D341Med (cell line): ENCODE data around the gene TBL1X.

Source experiments
- DNase-seq: peaks from one replicate; pipeline ENCODE4 v3.0.0; 2012; ENCODE audit warnings: low spot score

Gene TBL1X

GRCh38 chrX:9668537-9668936 lies 203.7 kb downstream of the TBL1X start:
- no peak for DNase-seq

GRCh38 chrX:9670136-9670814 lies 205.4 kb downstream of the TBL1X start:
- no peak for DNase-seq

GRCh38 chrX:9671998-9672397 lies 207.1 kb downstream of the TBL1X start:
- DNase-seq, result no peak

DNA sequence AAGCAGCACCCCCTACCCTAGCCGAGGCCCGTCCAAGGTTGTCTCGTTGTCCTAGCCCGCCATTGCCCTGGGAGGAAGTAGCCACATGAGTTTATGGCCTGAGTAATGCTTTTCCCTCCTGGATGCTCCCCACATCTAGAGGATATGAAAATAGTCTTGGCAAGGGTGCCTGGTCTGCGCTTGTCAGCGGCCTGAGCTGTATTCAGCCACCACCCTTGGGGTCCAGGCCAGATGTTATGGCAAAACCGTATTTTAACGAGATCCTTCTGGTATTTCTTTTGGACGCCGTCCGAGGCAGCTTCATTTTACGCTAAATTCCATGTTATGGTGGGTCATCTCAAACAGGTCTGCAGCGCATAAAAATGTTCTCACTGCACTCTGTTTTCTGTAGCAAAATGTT lies 211.4 kb downstream of the TBL1X start:
- DNase-seq, result no peak

DNA sequence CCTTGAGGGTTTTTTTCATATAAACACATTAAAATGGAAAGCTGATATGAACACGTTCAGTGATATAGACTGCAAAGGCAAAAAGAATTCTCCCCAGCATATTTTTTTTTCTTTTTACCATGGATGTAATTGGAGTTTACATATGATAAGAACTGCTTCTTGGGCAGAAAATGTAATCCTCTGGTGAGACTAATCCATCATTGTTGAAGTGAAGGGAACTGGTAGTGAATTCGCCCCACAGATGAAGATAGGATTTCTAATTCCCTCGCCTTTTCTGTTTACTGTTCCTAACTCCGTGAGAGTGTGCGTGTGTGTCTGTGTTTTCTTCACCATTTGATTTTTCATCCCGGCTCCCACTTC lies 211.9 kb downstream of the TBL1X start:
- DNase-seq, result no peak

DNA sequence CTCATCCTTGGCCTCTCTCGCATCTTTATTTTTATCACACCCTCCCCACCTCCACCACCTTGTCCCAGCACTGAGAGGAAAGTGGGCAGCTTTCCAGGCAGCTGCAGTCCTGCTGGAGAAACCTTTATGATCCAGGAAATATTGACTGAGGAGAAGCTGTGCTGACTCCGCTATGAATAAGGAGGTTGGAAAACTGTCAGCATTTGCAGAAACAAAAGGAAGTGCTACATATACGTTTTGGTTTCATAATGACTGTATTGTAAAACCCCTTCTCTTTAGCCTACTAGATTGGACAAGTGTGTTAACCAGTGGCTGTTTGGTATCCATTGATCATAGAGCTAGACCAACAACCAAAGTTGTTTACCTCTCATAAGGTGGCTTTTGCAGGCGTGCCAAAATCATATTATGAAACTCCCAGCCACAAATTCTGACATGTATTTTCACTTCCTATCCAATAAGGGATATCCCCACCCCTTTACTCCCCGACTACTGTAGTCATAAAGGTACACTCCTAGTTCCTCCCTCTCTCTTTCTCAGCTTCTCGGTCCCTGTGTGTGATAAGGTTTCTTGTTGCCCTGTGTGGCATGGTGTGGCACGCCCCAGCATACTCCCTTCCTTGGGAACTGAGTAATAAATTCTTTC lies 212.4 kb downstream of the TBL1X start:
- no peak for DNase-seq

DNA sequence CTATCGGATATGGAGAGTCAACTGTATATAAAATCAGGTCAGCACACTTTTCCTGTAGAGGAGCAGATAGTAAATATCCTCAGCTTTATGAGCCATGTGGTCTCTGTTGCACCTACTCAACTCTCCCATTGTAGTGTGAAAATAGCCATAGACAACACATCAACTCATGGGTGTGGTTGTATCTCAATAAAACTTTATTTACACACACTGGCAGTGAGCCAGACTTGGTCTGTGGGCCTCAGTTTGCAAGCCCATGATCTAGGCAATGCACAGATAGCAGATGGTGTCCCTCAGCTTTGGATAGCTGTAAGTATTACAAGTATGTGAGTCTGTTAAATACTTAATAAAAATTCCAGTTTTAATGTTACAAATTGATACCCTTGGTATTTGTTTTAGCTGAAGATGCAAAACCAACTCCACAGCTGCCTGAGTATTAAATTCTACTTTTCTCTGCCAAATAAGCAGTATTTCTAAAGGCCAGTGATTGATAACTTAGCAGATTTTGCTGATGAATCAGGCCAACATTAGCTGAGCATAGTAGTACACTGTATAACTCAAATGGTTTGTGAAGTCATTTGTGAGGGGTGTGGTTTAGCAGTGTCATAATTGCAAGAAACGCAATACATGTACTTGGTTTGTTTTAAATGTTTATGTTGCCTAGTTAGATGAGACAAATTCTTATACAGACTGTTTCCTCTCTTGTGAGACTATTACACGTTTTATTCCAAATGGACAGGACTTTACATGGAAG lies 213.5 kb downstream of the TBL1X start:
- no peak for DNase-seq

DNA sequence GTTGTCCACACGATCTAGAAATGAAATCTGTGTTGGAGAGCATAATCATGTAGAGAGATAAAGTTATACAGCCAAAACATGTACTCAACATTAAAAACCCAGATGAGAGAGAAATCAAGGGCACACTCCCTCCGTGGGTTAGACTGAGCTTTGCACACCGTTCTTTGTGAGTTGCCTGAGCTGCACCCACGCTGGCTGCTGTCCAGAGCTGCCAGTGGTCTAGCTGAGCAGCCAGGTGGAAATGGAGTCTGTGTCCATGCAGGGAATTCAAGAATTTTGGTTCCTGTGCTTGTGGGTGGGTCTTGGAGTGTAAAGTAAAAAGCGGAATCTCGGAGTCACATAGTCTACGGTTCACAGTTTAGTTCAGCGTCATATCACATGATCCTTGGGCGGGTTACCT lies 216.2 kb downstream of the TBL1X start:
- DNase-seq, result no peak

DNA sequence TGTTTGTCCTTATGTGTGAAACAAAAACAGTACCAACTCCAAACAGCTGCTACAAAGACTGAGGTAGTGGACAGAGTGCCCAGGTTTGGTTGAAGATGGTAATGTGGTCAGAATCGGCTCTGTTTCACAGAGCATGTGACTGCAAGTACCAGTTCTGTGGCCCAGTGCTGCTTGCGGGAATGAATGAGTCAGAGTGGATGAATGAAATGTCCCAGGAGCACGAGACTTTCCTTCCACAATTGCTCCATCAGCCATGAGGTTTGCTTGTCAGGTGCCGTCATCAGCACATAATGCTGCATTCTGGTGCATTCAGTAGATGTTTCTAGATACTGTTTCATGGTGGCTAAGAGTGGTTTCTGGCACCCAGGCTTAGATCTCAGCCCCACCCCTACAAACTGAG lies 216.6 kb downstream of the TBL1X start:
- no peak for DNase-seq

GRCh38 chrX:9682456-9682855 lies 217.6 kb downstream of the TBL1X start:
- DNase-seq, result no peak

DNA sequence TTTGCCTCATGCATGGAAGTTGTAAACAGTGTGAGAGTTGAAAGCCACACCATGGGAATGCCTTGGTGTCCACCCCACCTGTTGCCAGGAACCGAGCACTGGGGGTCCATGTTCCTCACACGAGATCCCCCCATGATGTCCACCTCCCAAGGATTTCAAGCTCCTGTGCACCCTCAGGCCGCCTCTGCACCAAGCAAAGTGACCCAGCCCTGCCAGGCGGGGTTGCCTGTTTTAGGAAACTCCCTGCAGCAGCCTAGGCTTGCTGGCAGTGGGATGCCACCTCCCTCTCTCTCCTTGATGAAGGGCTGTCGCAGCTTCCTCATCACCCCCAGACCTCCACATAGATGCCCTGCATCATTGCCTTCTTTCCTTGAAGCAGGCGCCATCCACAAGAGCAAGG lies 218.0 kb downstream of the TBL1X start:
- DNase-seq, result no peak

GRCh38 chrX:9683350-9683749 lies 218.5 kb downstream of the TBL1X start:
- DNase-seq, result no peak

DNA sequence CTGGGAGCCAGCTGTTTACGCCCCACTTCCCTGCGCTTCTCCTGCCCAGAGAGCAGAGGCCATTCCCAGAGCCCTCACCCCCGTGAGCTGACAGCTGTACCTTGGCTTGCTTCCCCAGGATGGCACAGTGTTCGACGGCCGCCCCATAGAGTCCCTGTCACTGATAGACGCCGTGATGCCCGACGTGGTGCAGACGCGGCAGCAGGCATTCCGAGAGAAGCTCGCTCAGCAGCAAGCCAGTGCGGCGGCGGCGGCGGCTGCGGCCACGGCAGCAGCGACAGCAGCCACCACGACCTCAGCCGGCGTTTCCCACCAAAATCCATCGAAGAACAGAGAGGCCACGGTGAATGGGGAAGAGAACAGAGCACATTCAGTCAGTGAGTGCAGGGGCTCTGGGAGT lies 223.0 kb downstream of the TBL1X start:
- DNase-seq, result no peak

GRCh38 chrX:9688833-9689232 lies 224.0 kb downstream of the TBL1X start:
- no peak for DNase-seq

DNA sequence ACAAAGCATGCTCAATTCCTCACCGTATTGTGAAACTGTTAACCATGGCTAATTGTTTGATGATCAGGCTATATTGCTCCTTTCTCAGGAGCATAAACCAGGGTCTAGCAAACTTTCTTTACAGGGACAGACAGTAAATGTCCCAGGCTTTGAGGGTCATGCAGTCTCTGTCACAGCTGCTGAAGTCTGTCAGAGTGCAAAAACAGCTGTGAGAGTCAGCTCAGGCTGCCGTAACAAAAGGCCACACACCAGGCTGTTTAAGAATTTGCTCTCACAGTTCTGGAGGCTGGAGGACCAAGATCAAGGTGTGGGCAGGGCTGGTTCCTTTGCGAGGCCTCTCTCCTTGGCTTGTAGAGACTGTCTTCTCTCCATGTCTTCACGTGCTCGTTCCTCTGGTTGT lies 225.2 kb downstream of the TBL1X start:
- DNase-seq, result no peak

DNA sequence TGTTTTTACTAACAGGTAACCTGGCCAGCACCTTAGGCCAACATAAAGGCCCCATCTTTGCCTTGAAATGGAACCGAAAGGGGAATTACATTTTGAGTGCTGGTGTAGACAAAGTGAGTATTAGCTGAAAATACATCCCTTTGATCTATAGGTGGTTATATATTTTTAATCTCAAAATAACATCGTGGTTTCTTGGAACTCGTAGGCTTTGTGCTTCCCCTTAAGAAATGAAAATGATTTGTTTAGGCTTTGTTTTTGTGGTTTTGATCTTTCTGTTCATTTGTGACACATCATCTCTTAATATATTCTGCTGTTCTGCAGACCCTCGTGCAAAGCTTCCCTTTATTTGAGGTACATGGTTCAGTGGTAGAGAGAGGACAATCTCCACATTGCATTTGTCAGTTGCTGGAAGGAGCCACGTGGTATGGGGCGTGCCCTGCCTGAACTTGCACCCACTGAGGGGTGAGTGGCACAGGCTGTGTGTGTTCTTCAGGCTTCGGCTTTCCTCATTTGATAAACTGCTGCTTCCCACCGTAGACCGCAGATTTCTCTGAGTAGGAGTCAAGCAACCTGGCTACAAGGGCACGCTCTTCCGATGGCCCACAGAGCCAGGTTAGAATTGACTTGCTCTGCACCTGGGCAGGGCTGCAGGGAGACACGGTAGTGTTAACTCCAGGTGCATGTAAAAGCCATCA lies 228.6 kb downstream of the TBL1X start:
- DNase-seq, result no peak

- no peak for DNase-seq
Observed at GRCh38 chrX:9698576-9698975, 233.7 kb downstream of the TBL1X start.

DNA sequence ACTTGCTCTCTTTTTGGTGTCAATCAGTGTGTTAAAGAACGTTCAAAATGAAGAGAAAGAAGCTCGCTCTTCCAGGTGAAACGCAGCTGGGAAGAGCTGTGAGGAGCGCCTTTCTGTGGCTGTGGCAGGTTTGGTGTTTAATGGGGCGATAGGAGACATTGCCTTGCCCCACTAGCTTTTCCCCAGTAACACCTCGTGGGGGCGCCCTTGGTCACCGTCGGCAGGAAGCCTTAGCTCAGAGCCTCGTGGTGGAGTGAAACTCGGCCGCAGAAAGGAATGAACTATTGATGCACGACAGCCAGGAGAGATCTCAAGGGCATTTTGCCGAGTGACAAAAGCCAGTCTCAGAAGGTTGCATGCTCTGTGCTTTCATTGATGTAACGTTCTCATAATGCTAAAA lies 235.7 kb downstream of the TBL1X start:
- no peak for DNase-seq

GRCh38 chrX:9701790-9702189 lies 236.9 kb downstream of the TBL1X start:
- DNase-seq, result no peak

- DNase-seq, result no peak
Observed at GRCh38 chrX:9703406-9703805, 238.5 kb downstream of the TBL1X start.

DNA sequence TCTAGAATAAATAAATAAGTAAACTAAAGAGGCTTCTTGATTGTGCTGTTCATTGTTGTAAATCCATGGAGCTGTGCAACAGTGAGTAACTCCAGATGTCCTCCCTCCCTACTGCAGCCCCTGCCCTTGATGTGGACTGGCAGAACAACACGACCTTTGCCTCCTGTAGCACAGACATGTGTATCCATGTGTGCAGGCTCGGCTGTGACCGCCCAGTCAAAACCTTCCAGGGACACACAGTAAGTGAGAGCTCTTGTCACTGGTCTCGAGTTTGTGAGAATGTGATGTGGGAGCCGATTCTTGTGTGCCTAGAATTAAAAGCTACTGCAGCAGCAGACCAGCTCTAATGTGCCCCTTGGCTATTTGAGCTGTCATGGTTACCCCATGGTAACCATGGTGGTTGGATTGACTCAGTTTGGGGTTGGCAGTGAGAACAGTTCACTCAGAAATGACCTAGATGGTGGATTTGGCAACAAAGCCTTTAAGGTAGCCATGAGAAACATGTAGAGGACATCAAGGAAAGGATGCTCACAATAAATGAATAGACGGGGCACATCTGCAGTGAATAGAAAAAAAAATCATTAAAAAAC lies 240.1 kb downstream of the TBL1X start:
- no peak for DNase-seq

GRCh38 chrX:9706421-9706820 lies 241.6 kb downstream of the TBL1X start:
- DNase-seq, result no peak
